Stimulated activated CD8-positive, alpha-beta memory T cell treated with anti-CD3 and anti-CD28 coated beads, Interleukin-7, amount 100 ng/mL, for 48 hours (primary cell): Measurements from ENCODE around the gene SECISBP2.
A peak's percentile ranks its signal among the peaks of the same experiment; 100 is the strongest.

ENCODE experiments used
- DNase-seq, 2 donors: peaks; one replicate each; pipeline ENCODE4 v3.0.0-alpha.2; 2020; ENCODE audit warnings: low read depth in 1 of 2; ENCODE audit errors: extremely low read depth in 1 of 2

The SECISBP2 gene

GRCh38 chr9:89398621-89399020 is 80.3 kb downstream of the SECISBP2 start:
- DNase-seq: no peak

GRCh38 chr9:89400403-89401116 is 82.3 kb downstream of the SECISBP2 start:
- no peak for DNase-seq

DNA sequence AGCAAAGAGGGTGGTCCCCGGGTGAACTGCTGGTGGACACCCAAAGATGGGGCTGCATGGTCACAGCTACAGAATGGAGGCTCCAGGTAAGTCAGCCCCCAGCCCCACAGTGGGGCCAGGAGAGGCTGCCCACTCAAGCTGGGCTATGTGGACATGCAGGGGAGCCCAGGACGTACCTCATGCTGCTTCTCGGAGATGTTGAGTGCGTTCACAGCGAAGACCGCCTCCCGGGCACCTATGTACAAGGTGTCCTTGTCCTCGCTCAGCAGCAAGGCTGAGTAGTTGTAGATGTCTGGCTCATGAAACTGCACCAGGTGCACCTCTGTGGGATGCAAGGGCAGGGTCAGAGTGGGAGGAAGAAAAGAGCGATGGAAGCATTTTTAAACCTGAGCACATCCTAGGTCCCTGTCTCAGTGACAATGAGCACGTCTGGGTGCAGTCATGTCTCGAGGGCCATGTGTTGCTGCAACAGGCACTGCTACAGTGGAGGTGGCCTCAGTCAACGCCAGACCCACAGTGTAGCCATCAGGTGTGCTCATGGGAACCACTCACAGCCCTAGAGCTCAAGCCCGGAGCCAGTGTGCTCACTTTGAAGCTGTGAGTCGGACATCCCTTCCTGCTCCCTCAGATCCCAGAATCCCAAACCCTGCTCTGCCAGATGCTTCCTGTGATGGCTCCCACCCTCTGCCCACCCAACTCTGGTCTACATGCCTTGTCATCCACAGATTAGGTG is 84.6 kb downstream of the SECISBP2 start:
- DNase-seq: no peak

DNA sequence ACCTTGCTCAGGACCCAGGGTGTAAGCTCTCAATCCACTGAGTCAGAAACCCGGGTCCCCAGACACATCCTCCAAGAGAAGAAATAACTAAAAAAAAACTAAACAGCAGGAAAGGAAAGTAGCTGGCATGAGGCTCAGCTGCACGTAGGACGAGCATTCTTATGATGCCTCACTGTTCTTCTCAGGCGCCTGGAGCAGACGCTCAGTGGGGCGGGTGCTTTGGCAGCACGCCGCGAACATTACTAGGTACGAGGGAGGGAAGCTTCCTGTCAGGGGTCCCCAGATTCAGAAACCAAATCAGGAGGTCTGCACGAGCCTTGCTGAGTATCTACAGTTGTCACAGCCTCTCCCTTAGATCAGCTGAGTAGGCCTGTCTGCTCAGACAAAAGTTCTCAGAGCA is 85.8 kb downstream of the SECISBP2 start:
- no peak for DNase-seq

DNA sequence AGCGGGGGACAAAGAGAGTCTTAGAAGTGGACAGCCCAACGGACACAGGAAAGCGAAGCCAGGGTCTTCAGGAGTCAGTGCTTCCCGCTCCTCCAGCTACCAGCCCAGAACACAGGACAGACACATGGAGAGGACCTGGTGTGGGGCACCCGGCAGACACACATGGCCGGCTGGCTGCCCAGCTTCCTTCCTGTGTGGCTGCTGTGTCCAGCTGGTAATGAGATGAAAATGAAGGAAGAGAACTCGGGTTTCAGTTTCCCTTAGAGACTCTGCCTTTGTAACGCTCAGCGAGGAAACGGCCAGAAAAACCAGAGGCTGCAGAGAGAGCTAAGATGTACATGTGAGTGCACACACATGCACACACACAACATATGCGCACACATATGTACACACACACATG is 87.5 kb downstream of the SECISBP2 start:
- no peak for DNase-seq

- DNase-seq: no peak
These were observed 88.8 kb downstream of the SECISBP2 start for GRCh38 chr9:89407070-89407469.

DNA sequence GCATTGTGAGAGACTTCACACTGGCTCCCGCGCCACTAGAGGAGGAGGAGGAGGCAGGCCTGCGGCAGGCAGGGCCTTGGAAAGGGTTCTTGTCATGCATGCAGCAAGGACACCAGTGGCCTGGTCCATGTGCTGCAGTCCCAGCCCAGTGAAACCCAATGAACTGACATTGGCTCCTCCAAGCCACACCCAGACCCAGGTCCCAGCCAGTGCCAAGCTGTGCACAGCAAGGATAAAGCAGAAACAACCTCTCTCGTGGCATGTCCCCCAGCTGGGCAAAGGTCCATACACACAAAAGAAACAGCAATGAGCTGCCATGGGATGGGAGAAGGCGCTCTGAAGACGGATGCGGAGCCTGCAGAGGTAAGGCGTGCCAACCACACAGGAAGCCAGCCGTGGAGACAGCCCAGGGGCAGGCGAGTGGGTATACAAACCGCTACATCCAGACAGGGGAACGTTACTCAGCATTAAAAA is 90.4 kb downstream of the SECISBP2 start:
- DNase-seq: peak in 1 of 2 donors; percentile 51
